WERI-Rb-1 (cell line): ENCODE data around the gene DSEL.

Experiments
- DNase-seq: peaks from one replicate; pipeline ENCODE4 v3.0.0-alpha.2; 2020
- H3K27ac ChIP-seq: fragments of 250-450 bp; sonication (Bioruptor Pico); 2 replicates; pipeline ENCODE4 v1.5.1; 2020; ENCODE audit warnings: mild to moderate bottlenecking, moderate library complexity
- H3K27me3 ChIP-seq: fragments of 250-450 bp; sonication (Bioruptor Pico); 2 replicates; pipeline ENCODE4 v1.5.1; 2021; ENCODE audit warnings: mild to moderate bottlenecking, low read depth, moderate library complexity; ENCODE audit not compliant: insufficient read depth, severe bottlenecking
- H3K36me3 ChIP-seq: fragments of 250-450 bp; sonication (Bioruptor Pico); 2 replicates; pipeline ENCODE4 v1.5.1; 2020; ENCODE audit warnings: mild to moderate bottlenecking, moderate library complexity
- H3K4me3 ChIP-seq: 2 replicates; pipeline ENCODE4 v1.5.1; 2011; ENCODE audit warnings: low read depth, mild to moderate bottlenecking, control low read depth, low read length
- H3K9me3 ChIP-seq: fragments of 250-450 bp; sonication (Bioruptor Pico); 2 replicates; pipeline ENCODE4 v1.5.1; 2021; ENCODE audit warnings: mild to moderate bottlenecking, moderate library complexity; ENCODE audit not compliant: severe bottlenecking
- CTCF ChIP-seq: IDR thresholded peaks from 2 replicates; pipeline ENCODE4 v1.5.1; 2011; ENCODE audit warnings: low read depth, mild to moderate bottlenecking, control low read depth, inconsistent platforms, low read length

Gene DSEL

DNA sequence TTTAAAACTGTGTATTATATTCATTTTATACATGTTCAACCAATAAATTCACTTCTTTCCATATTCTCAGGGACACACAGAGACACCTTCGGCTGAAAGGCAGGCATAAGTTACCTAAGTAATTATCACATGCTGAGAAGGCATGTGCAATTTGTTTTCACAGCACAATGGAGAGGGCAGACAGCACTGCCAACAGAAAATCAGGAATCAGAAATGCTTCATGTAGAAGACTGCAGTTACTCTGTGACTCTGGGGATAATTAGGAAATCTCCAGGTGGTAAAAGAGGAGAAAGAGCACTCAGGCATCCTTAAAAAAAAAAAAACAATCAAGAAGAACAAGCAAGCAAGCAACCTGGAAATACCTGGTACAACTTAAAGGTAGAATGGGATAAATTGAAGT is 49.3 kb downstream of the DSEL start:
- Histone ChIP-seq H3K9me3 (no peaks in the 10 kb centered on the region), H3K4me3 (no peak overlapping the region), H3K27ac (no peak overlapping the region), H3K36me3 (no peaks in the 10 kb centered on the region), H3K27me3 (no peaks in the 10 kb centered on the region)
- TF ChIP-seq CTCF: no peak
- no peak for DNase-seq

DNA sequence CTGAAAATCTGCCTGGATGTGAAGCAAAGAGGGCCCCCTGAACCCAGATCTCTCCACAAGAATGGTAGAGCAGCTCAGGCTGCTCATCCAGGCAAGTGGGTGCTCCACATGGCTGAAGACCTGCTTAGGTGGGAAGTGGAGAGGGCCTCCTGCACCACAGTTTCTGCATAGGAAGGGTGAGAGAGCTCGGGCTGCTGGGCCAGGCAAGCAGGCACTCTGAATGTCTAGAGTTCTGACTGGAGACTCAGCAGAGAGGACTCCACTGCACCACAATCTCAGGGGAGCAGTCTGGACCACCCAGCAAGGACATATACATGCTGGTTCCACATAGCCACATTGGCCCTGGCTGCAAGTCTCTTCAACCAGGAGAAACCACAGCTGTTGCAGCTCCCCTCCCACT is 52.0 kb downstream of the DSEL start:
- Histone ChIP-seq H3K4me3 (no peak overlapping the region), H3K36me3 (no peaks in the 10 kb centered on the region), H3K27me3 (no peaks in the 10 kb centered on the region), H3K9me3 (no peaks in the 10 kb centered on the region), H3K27ac (no peak overlapping the region)
- DNase-seq: no peak
- TF ChIP-seq CTCF: no peak

- Histone ChIP-seq H3K4me3 (no peak overlapping the region), H3K9me3 (no peaks in the 10 kb centered on the region), H3K27ac (no peak overlapping the region), H3K27me3 (no peaks in the 10 kb centered on the region), H3K36me3 (no peaks in the 10 kb centered on the region)
- no peak for DNase-seq
- TF ChIP-seq CTCF: no peak
Observed at GRCh38 chr18:67463829-67464228, 52.7 kb downstream of the DSEL start.

- H3K36me3 ChIP-seq: no peaks in the 10 kb centered on the region
- no peaks in the 10 kb centered on the region for H3K27me3 ChIP-seq
- DNase-seq: no peak
- H3K4me3 ChIP-seq: no peak overlapping the region
- no peaks in the 10 kb centered on the region for H3K9me3 ChIP-seq
- no peak for TF ChIP-seq CTCF
- H3K27ac ChIP-seq: no peak overlapping the region
Observed at GRCh38 chr18:67456711-67457110, 59.8 kb downstream of the DSEL start.
